Activated gamma-delta T cell (primary cell): ENCODE results near the gene POU2F2.

Experiments used
- DNase-seq: peaks from one replicate; lab custom pipeline; 2025; lab: John Stamatoyannopoulos, UW
- total RNA-seq, 2 donors: gene quantifications; one replicate each; lab custom pipeline; 2026; lab: John Stamatoyannopoulos, UW

Gene POU2F2
- 17.6 to 40.0 reads per million in 2 donors for total RNA-seq

- DNase-seq, result peak; percentile 69
Measured at GRCh38 chr19:42132030-42132628, at the start of gene POU2F2. TSS of gene POU2F2 (minus strand) at chr19:42132446. CDS start at chr19:42132411, 35 bp downstream.

- no peak for DNase-seq
Measured at GRCh38 chr19:42178791-42179674, 46.8 kb upstream of the POU2F2 start.

GRCh38 chr19:42177686-42178019 lies 45.4 kb upstream of the POU2F2 start:
- no peak for DNase-seq

- peak; percentile 67 for DNase-seq
Measured at GRCh38 chr19:42176990-42177685, 44.9 kb upstream of the POU2F2 start.

- DNase-seq, result no peak
Measured at GRCh38 chr19:42176649-42176989, 44.4 kb upstream of the POU2F2 start.

GRCh38 chr19:42175952-42176648 lies 43.9 kb upstream of the POU2F2 start:
- no peak for DNase-seq

GRCh38 chr19:42174958-42175734 lies 42.9 kb upstream of the POU2F2 start:
- DNase-seq, result no peak

- DNase-seq, result no peak
Measured at GRCh38 chr19:42174188-42174587, 41.9 kb upstream of the POU2F2 start.

- DNase-seq, result no peak
Measured at GRCh38 chr19:42173695-42174094, 41.4 kb upstream of the POU2F2 start.

GRCh38 chr19:42172261-42172660 lies 40.0 kb upstream of the POU2F2 start:
- no peak for DNase-seq

- no peak for DNase-seq
Measured at GRCh38 chr19:42170715-42171114, 38.5 kb upstream of the POU2F2 start.

- DNase-seq, result no peak
Measured at GRCh38 chr19:42169486-42170413, 37.5 kb upstream of the POU2F2 start.

GRCh38 chr19:42168206-42168605 lies 36.0 kb upstream of the POU2F2 start:
- no peak for DNase-seq

GRCh38 chr19:42166316-42166715 lies 34.1 kb upstream of the POU2F2 start:
- DNase-seq, result no peak

- no peak for DNase-seq
Measured at GRCh38 chr19:42165146-42165545, 32.9 kb upstream of the POU2F2 start.

GRCh38 chr19:42161616-42162263 lies 29.5 kb upstream of the POU2F2 start:
- no peak for DNase-seq

GRCh38 chr19:42159942-42160341 lies 27.7 kb upstream of the POU2F2 start:
- DNase-seq, result no peak

GRCh38 chr19:42158926-42159325 lies 26.7 kb upstream of the POU2F2 start:
- DNase-seq, result no peak

GRCh38 chr19:42156571-42156970 lies 24.3 kb upstream of the POU2F2 start:
- no peak for DNase-seq

- DNase-seq, result no peak
Measured at GRCh38 chr19:42155796-42156195, 23.6 kb upstream of the POU2F2 start.
